Stimulated activated CD4-positive, alpha-beta T cell treated with anti-CD3 and anti-CD28 coated beads, Interleukin-4, amount 100 ng/mL, for 1 hour (primary cell): ENCODE data around the gene AMBRA1.
A peak's percentile ranks its signal among the peaks of the same experiment; 100 is the strongest.

Experiments
- DNase-seq: peaks from one replicate; pipeline ENCODE4 v3.0.0-alpha.2; 2020

The AMBRA1 gene, protein sequence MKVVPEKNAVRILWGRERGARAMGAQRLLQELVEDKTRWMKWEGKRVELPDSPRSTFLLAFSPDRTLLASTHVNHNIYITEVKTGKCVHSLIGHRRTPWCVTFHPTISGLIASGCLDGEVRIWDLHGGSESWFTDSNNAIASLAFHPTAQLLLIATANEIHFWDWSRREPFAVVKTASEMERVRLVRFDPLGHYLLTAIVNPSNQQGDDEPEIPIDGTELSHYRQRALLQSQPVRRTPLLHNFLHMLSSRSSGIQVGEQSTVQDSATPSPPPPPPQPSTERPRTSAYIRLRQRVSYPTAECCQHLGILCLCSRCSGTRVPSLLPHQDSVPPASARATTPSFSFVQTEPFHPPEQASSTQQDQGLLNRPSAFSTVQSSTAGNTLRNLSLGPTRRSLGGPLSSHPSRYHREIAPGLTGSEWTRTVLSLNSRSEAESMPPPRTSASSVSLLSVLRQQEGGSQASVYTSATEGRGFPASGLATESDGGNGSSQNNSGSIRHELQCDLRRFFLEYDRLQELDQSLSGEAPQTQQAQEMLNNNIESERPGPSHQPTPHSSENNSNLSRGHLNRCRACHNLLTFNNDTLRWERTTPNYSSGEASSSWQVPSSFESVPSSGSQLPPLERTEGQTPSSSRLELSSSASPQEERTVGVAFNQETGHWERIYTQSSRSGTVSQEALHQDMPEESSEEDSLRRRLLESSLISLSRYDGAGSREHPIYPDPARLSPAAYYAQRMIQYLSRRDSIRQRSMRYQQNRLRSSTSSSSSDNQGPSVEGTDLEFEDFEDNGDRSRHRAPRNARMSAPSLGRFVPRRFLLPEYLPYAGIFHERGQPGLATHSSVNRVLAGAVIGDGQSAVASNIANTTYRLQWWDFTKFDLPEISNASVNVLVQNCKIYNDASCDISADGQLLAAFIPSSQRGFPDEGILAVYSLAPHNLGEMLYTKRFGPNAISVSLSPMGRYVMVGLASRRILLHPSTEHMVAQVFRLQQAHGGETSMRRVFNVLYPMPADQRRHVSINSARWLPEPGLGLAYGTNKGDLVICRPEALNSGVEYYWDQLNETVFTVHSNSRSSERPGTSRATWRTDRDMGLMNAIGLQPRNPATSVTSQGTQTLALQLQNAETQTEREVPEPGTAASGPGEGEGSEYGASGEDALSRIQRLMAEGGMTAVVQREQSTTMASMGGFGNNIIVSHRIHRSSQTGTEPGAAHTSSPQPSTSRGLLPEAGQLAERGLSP (N-terminal part only)

DNA sequence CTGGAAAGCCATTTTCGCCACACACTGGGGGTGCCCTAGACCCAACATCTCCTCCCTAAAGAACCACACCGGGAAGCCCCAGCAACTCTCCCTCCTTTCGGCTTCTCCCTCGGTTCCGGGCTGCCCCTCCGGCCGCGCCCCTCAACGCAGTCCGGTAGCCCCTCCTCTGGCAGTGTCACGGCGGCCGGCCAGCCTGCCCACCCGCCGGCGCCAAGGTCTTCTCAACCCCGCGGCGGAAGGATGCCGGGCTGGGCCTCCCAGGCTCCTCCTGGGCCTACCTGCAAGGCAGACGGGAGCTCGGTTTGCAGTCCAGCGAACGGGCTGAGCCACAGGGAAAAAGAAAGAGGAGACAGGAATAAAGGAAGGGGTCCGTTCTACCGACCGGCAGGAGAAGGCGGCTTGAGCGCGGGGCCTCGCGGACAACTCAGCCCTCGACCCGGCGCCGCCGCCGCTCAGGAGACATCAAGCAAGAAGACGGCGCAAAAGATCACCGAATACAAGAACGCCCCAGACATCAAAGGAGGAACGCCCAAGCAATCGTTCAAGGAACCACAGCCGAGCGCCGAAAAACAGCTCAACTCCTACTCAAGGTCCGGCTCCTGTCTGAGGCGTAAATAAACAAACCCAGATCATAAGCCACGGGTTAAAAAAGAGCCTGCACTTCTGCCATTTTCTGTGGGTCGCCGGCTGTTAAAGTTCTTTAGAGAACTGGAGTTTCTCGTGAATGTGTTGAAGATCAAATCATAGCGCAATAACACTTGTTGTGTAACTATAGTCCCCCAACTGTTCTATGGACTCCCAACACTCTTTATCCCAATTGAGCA lies at the start of gene AMBRA1:
TSS of gene AMBRA1 (minus strand) at position 474 of the 824 bp plus-strand sequence. CDS start 45,643 bp downstream, outside the sequence.
- DNase-seq, result peak; percentile 81

- no peak for DNase-seq
Observed at GRCh38 chr11:46643531-46643930, 49.7 kb upstream of the AMBRA1 start.

DNA sequence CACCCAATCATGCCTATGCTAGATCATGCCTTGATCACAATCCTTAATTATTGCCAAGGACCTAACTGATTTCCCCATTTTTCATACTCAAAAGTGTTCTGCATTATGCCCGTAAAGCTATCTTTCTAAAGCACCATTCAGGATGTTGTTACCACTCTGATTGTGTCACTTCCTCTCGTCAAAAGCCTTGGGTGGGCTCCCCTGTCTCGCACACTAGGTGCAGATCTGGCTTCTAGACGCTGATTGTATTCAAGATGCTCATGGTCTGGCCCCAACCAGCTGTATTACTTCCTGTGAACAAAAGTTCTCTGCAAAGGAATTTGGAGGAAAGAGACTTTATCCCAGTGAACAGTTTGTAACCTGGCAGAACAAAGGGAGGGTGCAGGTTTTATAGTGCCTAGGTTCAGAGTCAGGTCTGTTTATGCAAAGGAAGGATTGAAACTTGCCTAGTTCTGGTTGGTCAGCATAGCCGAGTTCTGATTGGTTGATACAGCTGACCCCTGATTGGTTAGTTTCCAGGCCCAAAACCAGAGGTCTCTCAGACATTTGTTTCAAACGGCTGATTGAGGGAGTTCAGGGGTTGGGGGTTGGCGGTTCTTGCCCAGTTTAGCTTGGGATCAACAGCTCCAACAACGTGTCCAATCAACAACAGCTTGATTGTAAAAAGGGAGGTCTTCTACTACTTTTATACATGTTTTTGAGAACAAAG lies 49.0 kb upstream of the AMBRA1 start:
- DNase-seq, result no peak

DNA sequence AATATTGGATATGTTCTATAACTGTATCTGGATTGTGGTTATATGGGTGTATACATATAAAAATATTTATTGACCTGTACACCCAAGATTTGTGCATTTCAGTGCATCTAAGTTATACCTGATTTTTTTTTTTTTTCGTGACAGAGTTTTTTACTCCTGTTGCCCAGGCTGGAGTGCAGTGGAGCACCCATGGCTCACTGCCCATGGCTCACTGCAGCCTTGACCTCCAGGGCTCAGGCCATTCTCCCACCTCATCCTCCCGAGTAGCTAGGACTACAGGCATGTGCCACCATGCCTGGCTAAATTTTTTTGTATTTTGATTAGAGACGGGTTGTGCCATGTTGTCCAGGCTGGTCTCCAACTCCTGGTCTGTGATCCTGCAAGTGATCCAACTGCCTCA lies 47.8 kb upstream of the AMBRA1 start:
- DNase-seq, result no peak

DNA sequence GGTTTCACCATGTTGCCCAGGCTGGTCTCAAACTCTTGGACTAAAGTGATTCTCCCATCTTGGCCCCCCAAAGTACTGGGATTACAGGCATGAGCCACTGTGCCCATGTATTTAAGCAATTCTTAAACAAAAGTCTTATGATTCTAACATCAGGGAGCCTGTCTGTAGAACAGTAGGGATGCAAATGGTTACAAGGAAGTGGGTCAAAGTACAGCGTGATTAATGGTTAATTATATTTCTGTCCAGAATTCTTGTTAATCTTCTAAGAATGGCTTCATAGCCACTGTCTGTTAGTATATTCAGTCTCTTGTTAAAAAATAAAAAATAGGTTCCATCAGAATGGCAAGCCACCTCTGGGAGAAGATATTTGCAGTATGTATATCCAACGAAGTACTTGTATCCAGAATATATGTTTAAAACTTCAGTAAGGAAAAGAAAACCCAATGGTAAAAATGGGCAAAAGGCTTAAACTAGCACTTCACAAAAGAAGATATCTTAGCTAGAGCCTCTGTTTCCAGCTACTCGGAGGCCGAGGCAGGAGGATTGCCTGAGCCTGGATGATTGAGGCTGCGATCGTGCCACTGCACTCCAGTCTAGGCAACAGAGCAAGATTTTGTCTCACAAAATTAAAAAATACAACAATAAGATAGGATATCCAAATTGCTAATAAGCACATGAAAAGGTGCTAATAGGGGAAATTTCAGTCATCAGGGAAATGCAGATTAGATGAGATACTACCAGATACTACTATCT lies 46.4 kb upstream of the AMBRA1 start:
- DNase-seq, result no peak

GRCh38 chr11:46639197-46639839 lies 45.5 kb upstream of the AMBRA1 start:
- no peak for DNase-seq

DNA sequence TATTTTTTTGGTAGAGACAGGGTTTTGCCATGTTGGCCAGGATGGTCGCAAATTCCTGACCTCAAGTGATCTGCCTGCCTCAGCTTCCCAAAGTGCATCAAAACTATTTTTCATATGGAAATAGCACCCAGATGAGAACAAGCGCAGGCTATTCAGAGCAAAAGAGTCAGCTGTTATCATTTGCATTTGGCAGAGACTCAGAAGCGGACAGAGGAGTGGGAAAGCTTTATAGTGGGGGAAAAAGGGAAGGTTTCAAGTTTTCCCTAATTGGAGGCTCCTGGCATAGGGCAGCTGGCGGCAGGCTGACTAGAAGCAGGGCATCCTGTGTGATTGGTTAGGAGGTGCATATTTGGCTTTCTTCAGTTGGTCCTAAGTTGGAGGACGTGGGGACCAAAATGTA lies 43.7 kb upstream of the AMBRA1 start:
- DNase-seq, result no peak

- DNase-seq, result no peak
Observed at GRCh38 chr11:46635557-46636139, 41.8 kb upstream of the AMBRA1 start.

GRCh38 chr11:46633291-46634217 lies 39.7 kb upstream of the AMBRA1 start:
- no peak for DNase-seq

DNA sequence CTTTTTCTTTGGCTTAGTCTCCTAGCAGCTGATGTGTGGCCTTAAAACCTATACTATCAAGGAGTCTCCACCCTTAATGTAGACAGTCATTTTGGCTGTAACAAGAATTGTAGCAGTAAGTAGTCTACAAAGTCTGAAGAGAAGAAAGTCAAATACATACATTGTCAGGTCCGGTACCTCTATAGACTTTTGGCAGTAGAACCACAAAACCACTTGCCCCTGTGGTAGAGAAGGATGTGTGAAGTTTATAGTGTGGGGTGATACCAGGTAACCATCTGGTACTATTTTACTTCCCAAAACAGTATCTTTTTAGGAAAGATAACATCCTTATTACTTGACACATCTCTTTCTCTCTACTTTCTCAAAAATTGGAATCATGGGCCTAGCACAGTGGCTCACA lies 38.7 kb upstream of the AMBRA1 start:
- no peak for DNase-seq

DNA sequence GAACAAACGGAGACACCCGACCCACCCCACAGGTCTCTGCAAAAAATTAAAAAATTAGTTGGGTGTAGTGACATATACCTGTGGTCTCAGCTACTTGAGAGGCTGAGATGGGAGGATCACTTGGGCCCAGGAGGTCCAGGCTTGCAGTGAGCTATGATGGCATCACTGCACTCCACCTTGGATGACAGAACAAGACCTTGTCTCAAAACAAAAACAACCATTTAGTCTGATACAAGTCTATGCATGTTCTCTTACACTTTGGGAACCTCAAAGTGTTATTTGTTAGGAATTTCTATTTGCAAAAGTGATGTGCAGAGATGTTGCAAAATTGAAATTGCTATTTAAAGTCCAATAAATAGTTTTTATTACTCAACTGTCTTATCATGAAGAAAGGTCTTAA lies 37.9 kb upstream of the AMBRA1 start:
- DNase-seq, result no peak

GRCh38 chr11:46630237-46630636 lies 36.4 kb upstream of the AMBRA1 start:
- DNase-seq, result no peak

DNA sequence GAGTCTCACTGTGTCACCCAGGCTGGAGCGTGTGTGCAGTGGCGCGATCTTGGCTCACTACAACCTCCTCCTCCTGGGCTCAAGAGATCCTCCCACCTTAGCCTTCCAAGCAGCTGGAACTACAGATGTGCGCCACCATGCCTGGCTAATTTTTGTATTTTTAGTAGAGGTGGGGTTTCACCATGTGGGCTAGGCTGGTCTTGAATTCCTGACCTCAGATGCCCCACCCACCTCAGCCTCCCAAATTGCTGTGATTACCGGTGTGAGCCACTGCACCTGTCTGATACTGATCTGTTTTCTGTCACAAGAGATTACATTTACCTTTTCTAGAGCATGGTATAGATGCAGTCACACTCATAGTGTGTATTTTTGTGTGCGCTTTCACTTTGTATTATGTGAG lies 35.1 kb upstream of the AMBRA1 start:
- DNase-seq, result no peak

DNA sequence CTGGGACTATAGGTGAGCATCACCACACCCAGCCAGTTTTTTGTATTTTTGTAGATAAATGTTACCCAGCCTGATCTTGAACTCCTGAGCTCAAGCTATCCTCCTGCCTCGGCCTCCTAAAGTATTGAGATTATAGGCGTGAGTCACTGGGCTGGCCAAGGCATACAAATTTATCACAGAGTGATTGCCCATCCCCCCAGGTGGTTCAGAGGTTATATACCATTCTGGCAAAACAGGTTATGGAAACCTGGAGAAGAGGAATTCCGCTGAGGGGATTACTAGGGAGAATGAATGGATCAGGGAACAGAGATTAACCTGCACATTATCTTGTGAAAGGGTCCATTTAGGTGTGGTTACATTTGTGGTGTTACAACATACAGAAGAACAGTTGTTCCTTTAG lies 31.6 kb upstream of the AMBRA1 start:
- no peak for DNase-seq

DNA sequence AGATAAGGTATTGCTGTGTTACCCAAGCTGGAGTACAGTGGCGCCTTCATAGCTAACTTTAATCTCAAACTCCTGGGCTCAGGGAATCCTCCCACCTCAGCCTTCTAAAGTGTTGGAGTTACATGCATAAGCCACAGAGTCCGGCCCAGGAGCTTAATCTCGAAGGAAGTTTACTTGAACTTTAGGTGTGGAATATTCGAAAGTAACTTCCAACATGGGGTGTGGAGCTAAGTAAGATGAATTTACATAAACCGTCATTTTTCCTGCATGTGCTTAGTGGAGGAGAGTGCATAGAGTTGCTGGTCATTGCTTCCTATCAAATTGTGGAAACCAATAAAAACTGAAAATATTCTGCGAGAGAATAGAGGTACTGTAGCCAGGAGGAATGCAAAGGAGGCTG lies 25.0 kb upstream of the AMBRA1 start:
- no peak for DNase-seq

DNA sequence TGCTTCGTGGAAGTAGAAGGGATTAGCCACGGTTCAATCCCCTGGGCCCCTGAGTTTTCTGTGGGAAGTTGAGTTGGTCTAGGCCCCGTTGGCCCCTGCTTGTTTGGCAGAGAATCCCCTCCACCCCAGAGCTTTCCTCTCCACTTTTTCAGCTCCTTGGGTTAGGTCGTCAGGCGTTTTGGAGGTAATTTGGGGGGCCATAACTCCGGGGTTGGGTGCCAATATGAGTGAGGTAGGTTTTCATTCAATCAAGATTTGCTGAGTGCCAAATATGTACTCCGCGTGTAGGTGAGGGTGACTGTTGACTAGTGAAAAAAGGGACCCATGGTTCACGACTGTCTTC lies 24.1 kb upstream of the AMBRA1 start:
- no peak for DNase-seq

GRCh38 chr11:46617134-46617971 lies 23.5 kb upstream of the AMBRA1 start, which contains the start of the genes ATG13 and HARBI1:
TSS of gene ATG13 (plus strand) at chr11:46617553. CDS start at chr11:46644292, 26,739 bp downstream.
TSS of gene HARBI1 (minus strand) at chr11:46617227. CDS start at chr11:46616237, 990 bp downstream.
- DNase-seq, result peak; percentile 94
